CD4-positive, CD25-positive, alpha-beta regulatory T cell (primary cell): ENCODE measurements around the gene PRMT3. TPM values are rescaled to one million over a fixed set of nuclear protein-coding genes. Genes with fewer than 3 reads are reported as not detected.
"Not testable (repeated sequence)": the region's sequence is repeated elsewhere in the genome, so short reads cannot be mapped to it uniquely, and the experiment has no call there.

Experiments used
- ATAC-seq, 2 donors: fragments of 150-1000 bp; cut with Tn5 transposase; one replicate each; pipeline ENCODE4 v1.10.0; 2021; ENCODE audit warnings: low read depth in 2 of 2, moderate number of reproducible peaks in 2 of 2, moderate library complexity in 1 of 2
- DNase-seq, 3 donors: peaks; one replicate each; pipeline versions ENCODE4 v3.0.0 to v3.0.0-alpha.2; 2012 to 2022; ENCODE audit warnings: mixed read lengths in 1 of 3
- H3K27ac ChIP-seq: one replicate; pipeline ENCODE4 v1.7.0; 2013; ENCODE audit warnings: mild to moderate bottlenecking, low read length; ENCODE audit not compliant: insufficient read depth, poor library complexity, severe bottlenecking
- H3K27me3 ChIP-seq: one replicate; pipeline ENCODE4 v1.7.0; 2013; ENCODE audit warnings: low read length; ENCODE audit not compliant: control insufficient read depth, insufficient read depth
- H3K36me3 ChIP-seq: one replicate; pipeline ENCODE4 v1.7.0; 2013; ENCODE audit warnings: mild to moderate bottlenecking, low read length, moderate library complexity; ENCODE audit not compliant: control insufficient read depth, insufficient read depth
- H3K4me1 ChIP-seq: 2 replicates; pipeline ENCODE4 v1.7.0; 2013; ENCODE audit warnings: mild to moderate bottlenecking, low read length; ENCODE audit not compliant: insufficient read depth, control insufficient read depth, poor library complexity, severe bottlenecking
- H3K4me3 ChIP-seq: one replicate; pipeline ENCODE4 v1.7.0; 2013; ENCODE audit warnings: low read depth, mild to moderate bottlenecking, low read length, moderate library complexity
- H3K9me3 ChIP-seq, 2 experiments: 1 replicate in 1 of 2; 2 replicates in 1 of 2; pipeline ENCODE4 v1.7.0; 2013; ENCODE audit warnings: low read length in 2 of 2, mild to moderate bottlenecking in 1 of 2, moderate library complexity in 1 of 2; ENCODE audit not compliant: control insufficient read depth in 2 of 2
- H3K27ac Mint-ChIP-seq, 3 donors: one replicate each; pipeline ENCODE4 v1.8.0; 2020 to 2022; ENCODE audit warnings: mild to moderate bottlenecking in 3 of 3, mixed read lengths in 3 of 3, moderate library complexity in 2 of 3
- H3K27me3 Mint-ChIP-seq: one replicate; pipeline ENCODE4 v1.8.0; 2022; ENCODE audit warnings: mild to moderate bottlenecking, mixed read lengths
- H3K36me3 Mint-ChIP-seq: one replicate; pipeline ENCODE4 v1.8.0; 2020; ENCODE audit warnings: mixed read lengths
- H3K4me1 Mint-ChIP-seq, 4 donors: one replicate each; pipeline ENCODE4 v1.8.0; 2020 to 2022; ENCODE audit warnings: mixed read lengths in 4 of 4, mild to moderate bottlenecking in 1 of 4
- H3K4me3 Mint-ChIP-seq, 4 donors: one replicate each; pipeline ENCODE4 v1.8.0; 2020 to 2022; ENCODE audit warnings: mild to moderate bottlenecking in 4 of 4, mixed read lengths in 4 of 4, moderate library complexity in 3 of 4
- H3K9me3 Mint-ChIP-seq, 7 donors: one replicate each; pipeline ENCODE4 v1.8.0; 2020 to 2022; ENCODE audit warnings: mixed read lengths in 7 of 7, mild to moderate bottlenecking in 3 of 7, moderate library complexity in 2 of 7
- polyA plus RNA-seq, 4 donors: library from polyadenylated mRNA; unstranded; fragments of 300-500 nt; fragmentation: Illumina TruSeq; gene quantifications; one replicate each; pipeline ENCODE4 v1.2.3, GENCODE V29; 2021
- total RNA-seq: library from RNA; stranded (reverse); gene quantifications from one replicate; pipeline ENCODE4 v1.2.3, GENCODE V29; 2022

PRMT3 gene
- total and polyA plus RNA-seq, 5 donors from 2014 or later: 5.6 to 13.1 (median 7.3) TPM

DNA sequence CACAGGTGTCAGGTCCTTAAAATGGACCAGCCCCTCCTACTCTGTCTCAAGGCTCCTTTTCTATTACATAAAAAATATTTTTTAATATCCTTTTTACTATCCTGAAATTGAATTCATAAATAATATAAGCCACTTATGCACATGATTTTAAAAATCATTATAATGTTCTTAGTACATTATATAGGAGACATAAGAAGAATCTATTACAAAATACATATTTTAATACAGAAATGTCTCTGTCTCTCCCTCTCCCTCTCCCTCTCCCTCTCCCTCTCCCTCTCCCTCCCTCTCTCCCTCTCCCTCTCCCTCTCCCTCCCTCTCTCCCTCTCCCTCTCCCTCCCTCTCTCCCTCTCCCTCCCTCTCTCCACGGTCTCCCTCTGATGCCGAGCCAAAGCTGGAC is 159.9 kb downstream of the PRMT3 start:
- H3K27ac ChIP-seq: no peak overlapping the region
- DNase-seq (no peak), ATAC-seq (no peak)
- H3K36me3 ChIP-seq: no peaks in the 10 kb centered on the region
- no peaks in the 10 kb centered on the region for H3K36me3 Mint-ChIP-seq
- H3K27me3 ChIP-seq: no peaks in the 10 kb centered on the region
- no peak overlapping the region for H3K27ac Mint-ChIP-seq
- H3K27me3 Mint-ChIP-seq: no peaks in the 10 kb centered on the region
- no peak overlapping the region for H3K4me3 Mint-ChIP-seq
- no peak overlapping the region for H3K4me3 ChIP-seq
- no peaks in the 10 kb centered on the region for H3K4me1 Mint-ChIP-seq
- no peaks in the 10 kb centered on the region for H3K9me3 ChIP-seq
- no peaks in the 10 kb centered on the region for H3K4me1 ChIP-seq
- H3K9me3 Mint-ChIP-seq: no peaks in the 10 kb centered on the region

DNA sequence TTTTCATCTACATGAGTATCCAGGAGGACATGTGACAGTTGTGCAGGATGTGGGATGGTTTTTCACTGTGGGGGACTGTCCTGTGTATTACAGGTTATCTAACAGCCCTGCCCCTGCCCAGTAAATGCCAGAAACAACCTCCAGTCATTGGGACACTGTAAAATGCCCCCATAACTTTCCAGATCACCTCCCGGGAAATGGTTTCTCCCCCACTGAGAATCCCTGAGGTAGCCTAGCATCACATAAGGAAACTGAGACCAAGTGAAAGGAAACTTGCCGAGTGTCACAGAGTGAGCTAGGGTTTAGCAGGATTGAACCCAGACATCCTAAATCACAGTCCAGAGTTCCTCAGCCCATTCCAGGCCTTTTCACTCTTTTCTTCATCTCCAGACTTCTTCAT is 163.6 kb downstream of the PRMT3 start:
- Histone ChIP-seq H3K27me3 (no peaks in the 10 kb centered on the region), H3K9me3 (no peaks in the 10 kb centered on the region), H3K27ac (no peak overlapping the region), H3K4me1 (no peaks in the 10 kb centered on the region), H3K36me3 (no peaks in the 10 kb centered on the region), H3K4me3 (no peak overlapping the region)
- H3K27me3 Mint-ChIP-seq: no peaks in the 10 kb centered on the region
- H3K9me3 Mint-ChIP-seq: peaks cover 0 to 1% (median 0%) of the 10 kb centered on the region in 7 donors
- no peaks in the 10 kb centered on the region for H3K36me3 Mint-ChIP-seq
- no peak overlapping the region for H3K4me3 Mint-ChIP-seq
- no peak for DNase-seq
- H3K27ac Mint-ChIP-seq: no peak overlapping the region
- no peak for ATAC-seq
- H3K4me1 Mint-ChIP-seq: no peaks in the 10 kb centered on the region

GRCh38 chr11:20555783-20556182 is 168.3 kb downstream of the PRMT3 start:
- H3K4me1 ChIP-seq: no peaks in the 10 kb centered on the region
- H3K4me3 ChIP-seq: no peak overlapping the region
- H3K36me3 Mint-ChIP-seq: no peaks in the 10 kb centered on the region
- ATAC-seq (no peak), DNase-seq (no peak)
- H3K27me3 ChIP-seq: no peaks in the 10 kb centered on the region
- peaks cover 5% of the 10 kb centered on the region for H3K27me3 Mint-ChIP-seq
- no peak overlapping the region for H3K27ac Mint-ChIP-seq
- no peak overlapping the region for H3K27ac ChIP-seq
- peaks cover 0 to 7% (median 0%) of the 10 kb centered on the region in 7 donors for H3K9me3 Mint-ChIP-seq
- no peaks in the 10 kb centered on the region for H3K36me3 ChIP-seq
- H3K9me3 ChIP-seq: no peaks in the 10 kb centered on the region
- no peaks in the 10 kb centered on the region for H3K4me1 Mint-ChIP-seq
- no peak overlapping the region for H3K4me3 Mint-ChIP-seq

GRCh38 chr11:20556396-20556795 is 168.9 kb downstream of the PRMT3 start:
- H3K27ac Mint-ChIP-seq: not testable (repeated sequence)

GRCh38 chr11:20558741-20559140 is 171.2 kb downstream of the PRMT3 start:
- no peak overlapping the region for H3K27ac Mint-ChIP-seq
- peaks cover 0 to 7% (median 0%) of the 10 kb centered on the region in 7 donors for H3K9me3 Mint-ChIP-seq
- DNase-seq (no peak), ATAC-seq (no peak)
- no peak overlapping the region for H3K4me3 Mint-ChIP-seq
- H3K9me3 ChIP-seq: no peaks in the 10 kb centered on the region
- H3K27me3 ChIP-seq: no peaks in the 10 kb centered on the region
- no peak overlapping the region for H3K27ac ChIP-seq
- no peak overlapping the region for H3K4me3 ChIP-seq
- no peaks in the 10 kb centered on the region for H3K36me3 Mint-ChIP-seq
- H3K36me3 ChIP-seq: no peaks in the 10 kb centered on the region
- peaks cover 5% of the 10 kb centered on the region for H3K27me3 Mint-ChIP-seq
- H3K4me1 Mint-ChIP-seq: no peaks in the 10 kb centered on the region
- no peaks in the 10 kb centered on the region for H3K4me1 ChIP-seq

More at GRCh38 chr11:20556396-20556795, 168.9 kb downstream of the PRMT3 start:
- not testable (repeated sequence) for H3K4me3 Mint-ChIP-seq, DNase-seq, H3K9me3 Mint-ChIP-seq, H3K36me3 Mint-ChIP-seq, H3K27ac ChIP-seq, ATAC-seq, H3K4me3 ChIP-seq, H3K9me3 ChIP-seq, H3K4me1 ChIP-seq, H3K27me3 ChIP-seq, H3K4me1 Mint-ChIP-seq, H3K27me3 Mint-ChIP-seq, H3K36me3 ChIP-seq

Other genes starting within 250 kb of the PRMT3 start
- gene DBX1, start 227.2 kb upstream of the PRMT3 start, total RNA-seq: not detected
- gene DBX1, start 227.2 kb upstream of the PRMT3 start, polyA plus RNA-seq: not detected
- 25.6 TPM for gene HTATIP2, start 24.0 kb upstream of the PRMT3 start, total RNA-seq
- 100 to 1,000 TPM in 3 of 4 donors, 10 to 100 TPM in 1; 84.2 to 112 (median 110) TPM for gene HTATIP2, start 24.0 kb upstream of the PRMT3 start, polyA plus RNA-seq
- not detected for gene SLC6A5, start 211.9 kb downstream of the PRMT3 start, total RNA-seq
- not detected for gene SLC6A5, start 211.9 kb downstream of the PRMT3 start, polyA plus RNA-seq